ENCODE results near the gene ARHGEF7. TPM values are rescaled to one million over a fixed set of nuclear protein-coding genes. Genes with fewer than 3 reads are reported as not detected.

The ARHGEF7 gene
- total RNA-seq, 1 experiment from 2014 or later, result 47.3 TPM

- TF ChIP-seq AR (CRISPR knock-in tag; IDR thresholded peaks at IDR 0.05) (no peak), HMGXB4 (CRISPR knock-in tag; IDR thresholded peaks at IDR 0.05) (no peak), NR1H2 (CRISPR knock-in tag; IDR thresholded peaks at IDR 0.05) (no peak), ZNF219 (CRISPR knock-in tag; IDR thresholded peaks at IDR 0.05; ENCODE audit: borderline replicate concordance) (no peak)
These were observed 203.3 kb downstream of the ARHGEF7 start (continued) for GRCh38 chr13:111318386-111318785.

- no peaks in the 10 kb centered on the region for H3K27me3 Mint-ChIP-seq (ENCODE audit: low read depth)
- H3K27ac Mint-ChIP-seq, result no peak overlapping the region
- ATAC-seq (no peak), DNase-seq (ENCODE audit: low spot score) (no peak)
- no peaks in the 10 kb centered on the region for H3K9me3 Mint-ChIP-seq
- no peak overlapping the region for H3K4me3 Mint-ChIP-seq
- no peaks in the 10 kb centered on the region for H3K36me3 Mint-ChIP-seq
- TF ChIP-seq ELF4 (CRISPR knock-in tag; IDR thresholded peaks at IDR 0.05; ENCODE audit: low read depth), result no peak
- no peak for TF ChIP-seq ZMAT4 (CRISPR knock-in tag; IDR thresholded peaks at IDR 0.05)
- TF ChIP-seq ATF3 (CRISPR knock-in tag; conservative IDR thresholded peaks at IDR 0.05), result no peak
- no peak for TF ChIP-seq NR2C2 (CRISPR knock-in tag; IDR thresholded peaks at IDR 0.05)
- no peak for TF ChIP-seq HMGXB4 (CRISPR knock-in tag; IDR thresholded peaks at IDR 0.05)
- TF ChIP-seq SOX15 (CRISPR knock-in tag; IDR thresholded peaks at IDR 0.05), result no peak
- no peak for TF ChIP-seq JAZF1 (CRISPR knock-in tag; IDR thresholded peaks at IDR 0.05)
- TF ChIP-seq ZNF425 (CRISPR knock-in tag; conservative IDR thresholded peaks at IDR 0.05), result no peak
- TF ChIP-seq ZNF671 (CRISPR knock-in tag; IDR thresholded peaks at IDR 0.05), result no peak
- TF ChIP-seq OVOL2 (CRISPR knock-in tag; IDR thresholded peaks at IDR 0.05; ENCODE audit: borderline replicate concordance), result no peak
- TF ChIP-seq GABPB1 (CRISPR knock-in tag; IDR thresholded peaks at IDR 0.05), result no peak
- no peak for TF ChIP-seq PREB (CRISPR knock-in tag; IDR thresholded peaks at IDR 0.05; ENCODE audit: borderline replicate concordance)
- TF ChIP-seq ZBTB43 (CRISPR knock-in tag; IDR thresholded peaks at IDR 0.05), result no peak
- TF ChIP-seq ZNF416 (CRISPR knock-in tag; IDR thresholded peaks at IDR 0.05), result no peak
- TF ChIP-seq FOXP4 (CRISPR knock-in tag; IDR thresholded peaks at IDR 0.05), result no peak
- ChIA-PET CTCF (interaction anchor here (0.9 kb wide), 1 partner anchor 26 kb away, joined by 4 read pairs; no protein-coding TSS in a partner anchor), POLR2A (no interaction called here)
- no peaks in the 10 kb centered on the region for H3K4me1 Mint-ChIP-seq
These were observed 204.4 kb downstream of the ARHGEF7 start for GRCh38 chr13:111319521-111319920.
